ENCODE data around the gene KLHL30.

The KLHL30 gene

DNA sequence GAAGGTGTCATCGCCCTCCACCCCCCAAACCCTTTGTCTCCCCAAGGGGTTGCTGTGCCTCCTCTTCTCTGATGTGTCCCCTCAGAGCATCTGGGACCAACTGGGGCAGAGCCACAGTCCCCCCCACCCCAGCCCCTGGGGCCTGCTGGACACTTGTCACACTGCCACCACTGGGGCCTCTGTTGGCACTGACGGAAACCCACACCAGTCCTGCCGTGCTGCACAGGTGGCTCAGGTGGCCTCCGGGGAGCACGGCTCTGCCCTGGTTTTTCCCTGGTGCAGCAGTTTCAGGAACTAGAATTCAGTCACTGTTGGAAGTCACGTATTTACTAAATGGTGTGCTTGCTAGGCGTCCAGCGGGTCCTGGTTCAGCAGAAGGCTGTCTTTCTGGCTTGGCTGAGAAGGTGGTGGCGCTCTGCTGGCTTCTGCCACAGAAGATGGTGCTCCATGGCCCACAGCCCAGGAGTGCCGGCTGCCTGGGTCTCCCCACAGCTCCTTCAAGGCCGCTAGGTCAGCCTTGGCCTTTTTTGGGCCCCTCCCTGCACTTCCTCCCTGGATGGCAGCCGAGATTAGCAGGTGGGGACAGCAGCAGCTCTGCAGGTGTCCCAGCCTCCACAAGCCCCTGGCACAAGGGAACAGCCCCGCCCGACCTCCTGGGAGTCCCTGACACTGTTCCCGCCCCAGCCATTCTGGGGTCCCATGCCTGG lies 18.6 kb upstream of the KLHL30 start:
- DNase-seq: no peak

DNA sequence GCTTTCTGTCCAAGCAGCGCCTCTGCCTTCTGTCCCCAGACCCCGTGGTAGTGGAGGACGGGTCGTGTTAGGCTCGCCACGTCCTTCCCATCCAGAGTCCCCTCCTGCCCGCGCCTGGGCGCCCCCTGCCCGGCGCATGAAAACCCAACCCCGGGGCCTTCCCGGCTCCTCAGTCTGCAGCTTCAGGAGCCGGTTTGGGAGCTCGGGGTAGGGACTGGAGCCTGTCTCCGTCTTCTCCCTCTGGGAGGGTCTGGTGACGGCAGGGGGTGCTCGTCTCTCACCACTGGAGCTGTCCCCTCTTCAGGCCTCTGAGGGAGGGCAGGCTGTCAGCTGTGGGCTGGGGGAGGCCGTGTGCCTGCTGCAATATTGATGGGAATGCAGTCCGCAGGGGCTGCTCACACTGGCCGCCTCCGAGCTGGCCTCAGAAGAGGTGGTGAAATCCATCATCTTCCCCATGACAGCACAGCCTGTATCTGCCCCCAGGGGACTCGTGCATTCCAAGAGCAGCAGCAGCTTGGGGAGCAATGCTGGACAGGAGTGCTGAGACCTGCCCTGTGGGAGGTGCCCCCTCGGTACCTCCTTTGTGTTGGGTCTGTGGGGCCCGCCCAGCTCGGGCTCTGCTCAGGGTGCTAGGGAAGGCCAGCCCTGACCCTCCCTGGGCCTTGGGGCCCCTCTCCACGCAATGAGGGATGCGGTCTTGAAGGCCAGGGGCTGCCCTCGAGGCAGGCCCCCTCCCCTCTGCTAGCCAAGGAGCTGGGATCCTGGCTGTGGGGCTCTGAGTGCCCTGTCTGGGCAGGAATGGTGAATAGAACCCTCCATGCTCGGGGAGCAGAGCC lies 17.8 kb upstream of the KLHL30 start:
- DNase-seq: no peak

DNA sequence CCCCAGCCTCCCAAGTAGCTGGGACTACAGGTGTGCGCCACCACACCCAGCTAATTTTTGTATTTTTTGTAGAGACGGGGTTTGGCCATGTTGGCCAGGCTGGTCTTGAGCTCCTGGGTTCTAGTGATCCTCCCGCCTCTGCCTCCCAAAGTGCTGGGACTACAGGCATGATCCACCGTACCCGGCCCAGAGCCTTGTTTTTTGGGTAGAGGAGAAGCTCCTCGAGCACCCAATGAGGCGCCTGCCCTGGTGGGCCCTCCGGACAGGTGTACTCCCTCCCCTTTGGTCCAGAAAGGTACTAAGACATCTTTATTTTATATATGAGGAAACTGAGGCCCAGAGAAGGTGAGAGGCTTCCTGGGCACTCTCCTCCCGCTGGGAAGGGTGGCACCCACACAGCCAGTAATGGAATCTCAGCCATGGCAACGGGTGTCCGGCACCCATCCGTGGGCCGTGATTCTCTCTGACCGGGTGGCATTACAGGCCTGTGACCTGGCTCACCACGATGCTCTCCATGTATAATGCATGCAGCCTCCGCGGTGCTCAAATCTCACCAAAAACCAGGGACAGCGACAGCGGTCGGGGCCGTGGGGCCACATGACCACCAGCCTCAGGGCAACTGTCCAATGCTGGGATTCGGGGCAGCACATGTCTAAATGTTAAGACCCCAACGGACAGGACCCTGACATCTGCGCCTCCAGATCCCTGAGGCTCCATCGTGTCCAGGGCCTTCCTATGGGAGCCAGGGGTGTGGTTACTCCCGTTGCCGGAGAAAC lies 16.8 kb upstream of the KLHL30 start:
- no peak for DNase-seq

DNA sequence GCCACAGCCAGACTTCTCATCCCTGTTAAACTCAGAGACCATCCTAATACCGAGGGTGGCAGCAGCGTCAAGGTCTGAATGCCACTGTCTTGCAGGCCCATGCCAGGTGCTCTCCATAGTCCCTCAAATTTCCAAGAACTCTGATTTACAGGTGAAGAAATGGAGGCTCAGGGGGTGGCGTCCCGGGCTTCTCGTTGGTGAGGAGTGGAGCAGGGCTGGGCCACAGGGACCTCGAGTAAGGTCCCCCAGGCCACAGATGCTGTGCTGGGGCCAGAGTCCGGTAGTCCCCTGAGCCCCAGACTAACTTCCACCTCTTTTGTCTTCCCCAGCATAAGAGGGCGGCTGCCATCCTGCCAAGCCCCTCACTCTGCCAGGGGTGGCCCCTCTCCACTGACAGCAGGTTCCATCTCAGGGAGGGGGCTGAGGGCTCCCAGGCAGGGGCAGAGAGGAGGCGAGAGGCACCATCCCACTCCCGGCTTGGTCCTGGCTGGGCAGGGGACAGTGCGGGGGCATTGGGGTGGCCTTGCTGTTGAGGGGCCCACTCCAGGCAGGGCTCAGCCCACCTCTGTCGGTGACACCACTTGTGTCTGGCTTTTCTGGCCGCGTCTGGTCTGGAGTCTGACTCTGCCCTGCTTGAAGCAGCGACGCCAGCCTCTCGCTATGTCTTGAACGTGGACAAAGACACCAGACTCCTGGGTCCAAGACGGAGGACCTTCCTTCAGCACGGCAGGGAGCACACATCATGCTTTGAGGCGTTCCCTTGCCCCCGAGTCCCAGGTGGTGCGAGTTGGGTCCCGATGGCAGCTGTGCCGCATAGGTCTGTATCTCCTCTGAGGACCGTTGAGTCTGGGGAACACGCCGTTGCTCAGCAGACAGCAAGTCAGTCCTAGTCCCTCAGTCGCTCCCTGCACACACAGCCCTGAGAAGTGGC lies 15.9 kb upstream of the KLHL30 start:
- DNase-seq: no peak

DNA sequence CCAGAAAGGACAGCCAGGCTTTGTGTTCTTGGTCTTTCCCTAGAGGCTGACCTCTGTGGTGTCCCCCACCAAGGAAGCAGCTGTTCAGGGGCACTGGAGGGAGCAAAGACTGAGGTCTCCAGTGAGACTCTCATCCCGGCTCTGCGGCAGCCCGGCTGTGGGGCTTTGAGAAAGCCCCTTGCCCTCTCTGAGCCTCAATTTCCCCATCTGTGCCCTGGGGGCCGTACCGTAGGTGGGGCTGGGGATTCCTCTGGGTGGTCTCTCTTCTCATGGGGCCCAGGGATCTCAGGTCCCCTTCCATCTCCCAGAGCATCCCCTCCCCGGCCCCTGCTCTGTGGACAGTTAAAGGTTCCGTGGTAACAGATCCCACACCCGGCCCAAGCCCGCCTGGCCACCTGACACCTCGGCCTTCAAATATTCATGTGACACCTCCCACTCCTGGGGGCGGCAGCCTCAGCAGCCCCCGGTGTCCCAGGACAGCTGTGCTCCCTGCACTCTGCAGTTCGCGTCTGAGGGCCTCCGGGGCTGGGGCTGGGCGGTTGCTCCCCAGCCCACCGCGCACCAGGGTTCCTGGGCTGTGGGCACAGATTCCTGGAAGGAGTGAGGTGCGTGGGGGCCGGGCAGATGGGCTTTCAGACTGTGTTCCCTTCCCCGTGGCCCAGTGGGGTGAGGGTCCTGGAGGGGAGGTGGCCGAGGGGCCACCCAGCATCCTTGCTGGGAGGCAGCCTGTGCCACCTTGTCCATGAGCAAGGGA lies 15.1 kb upstream of the KLHL30 start:
- no peak for DNase-seq

DNA sequence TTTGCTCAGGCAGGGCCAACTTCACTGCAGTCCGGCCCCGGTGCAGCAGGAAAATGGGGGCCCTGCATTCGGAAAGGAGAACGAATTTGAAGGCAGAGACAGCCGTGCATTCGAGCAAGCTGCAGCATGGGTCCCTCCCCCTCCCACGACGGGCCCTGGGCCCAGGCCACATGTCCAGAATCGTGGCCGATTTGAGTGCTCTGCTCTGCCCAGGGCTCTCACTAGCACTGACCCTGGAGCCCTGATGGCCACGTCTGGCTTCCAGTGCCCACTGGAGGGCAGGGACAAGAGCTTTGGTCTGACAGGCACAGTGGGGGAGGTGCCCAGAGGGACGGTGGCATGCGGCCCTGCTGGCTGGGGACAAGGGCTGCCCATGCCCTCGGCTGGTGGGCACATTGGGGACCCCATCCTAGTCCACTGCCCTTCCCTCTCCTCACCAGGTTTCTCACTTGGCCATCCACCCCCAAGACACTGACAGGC lies 14.4 kb upstream of the KLHL30 start:
- DNase-seq: no peak

DNA sequence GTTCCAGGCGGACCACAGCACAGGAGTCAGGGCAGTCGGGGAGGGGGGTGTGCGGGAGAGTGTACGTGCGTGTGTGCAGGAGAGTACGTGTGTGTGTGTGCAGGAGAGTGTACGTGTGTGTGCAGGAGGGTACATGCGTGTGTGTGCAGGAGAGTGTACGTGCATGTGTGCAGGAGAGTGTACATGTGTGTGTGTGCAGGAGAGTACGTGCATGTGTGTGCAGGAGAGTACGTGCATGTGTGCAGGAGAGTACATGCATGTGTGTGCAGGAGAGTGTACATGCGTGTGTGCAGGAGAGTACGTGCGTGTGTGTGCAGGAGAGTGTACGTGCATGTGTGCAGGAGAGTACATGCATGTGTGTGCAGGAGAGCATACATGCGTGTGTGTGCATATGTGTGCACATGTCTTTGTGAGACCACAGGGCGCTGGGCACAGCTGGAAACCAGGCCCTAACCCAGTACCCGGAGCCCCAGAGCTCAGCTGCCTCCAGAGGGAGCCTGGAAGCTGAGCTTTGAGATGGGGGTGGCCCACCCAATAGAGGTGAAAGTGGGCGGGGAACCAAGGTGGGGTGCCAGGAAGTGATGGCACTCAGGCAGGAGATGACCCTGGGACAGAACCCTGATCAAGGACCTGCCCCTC lies 13.9 kb upstream of the KLHL30 start:
- no peak for DNase-seq

DNA sequence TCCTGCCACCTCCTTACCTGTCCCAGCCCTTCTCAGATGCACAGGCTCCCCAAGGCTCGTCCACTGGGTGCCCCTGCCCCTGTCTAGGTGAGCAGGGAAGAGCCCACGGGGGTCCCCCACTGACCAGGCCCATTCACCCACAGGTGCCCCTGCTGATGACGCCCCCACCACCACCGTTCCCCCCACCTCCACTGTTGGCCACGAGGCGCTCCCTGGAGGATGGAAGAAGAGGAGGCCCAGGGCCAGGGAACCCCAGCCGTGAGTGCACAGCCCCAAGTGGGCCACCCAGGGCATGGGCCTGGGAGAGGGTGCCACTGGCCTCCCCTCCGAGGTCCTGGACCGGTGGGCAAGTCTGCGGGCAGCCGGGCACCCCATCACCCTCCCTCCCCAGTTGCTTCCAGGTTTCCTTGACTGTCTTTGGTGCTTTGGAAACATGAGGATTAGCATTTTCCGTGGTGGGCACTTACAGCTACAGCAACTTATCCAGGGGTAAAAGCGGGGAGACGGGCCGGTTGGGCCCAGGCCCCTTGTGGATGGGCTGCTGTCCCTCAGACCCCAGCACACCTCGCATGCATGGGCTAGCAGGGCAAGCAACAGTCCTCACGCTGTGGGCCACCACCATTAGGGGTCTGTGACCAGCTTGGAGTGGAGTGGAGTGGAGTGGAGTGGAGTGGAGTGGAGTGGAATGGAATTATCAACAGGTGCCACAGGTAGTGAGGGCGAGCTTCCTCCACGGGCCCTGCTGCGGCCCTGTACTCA lies 13.2 kb upstream of the KLHL30 start:
- DNase-seq: no peak

DNA sequence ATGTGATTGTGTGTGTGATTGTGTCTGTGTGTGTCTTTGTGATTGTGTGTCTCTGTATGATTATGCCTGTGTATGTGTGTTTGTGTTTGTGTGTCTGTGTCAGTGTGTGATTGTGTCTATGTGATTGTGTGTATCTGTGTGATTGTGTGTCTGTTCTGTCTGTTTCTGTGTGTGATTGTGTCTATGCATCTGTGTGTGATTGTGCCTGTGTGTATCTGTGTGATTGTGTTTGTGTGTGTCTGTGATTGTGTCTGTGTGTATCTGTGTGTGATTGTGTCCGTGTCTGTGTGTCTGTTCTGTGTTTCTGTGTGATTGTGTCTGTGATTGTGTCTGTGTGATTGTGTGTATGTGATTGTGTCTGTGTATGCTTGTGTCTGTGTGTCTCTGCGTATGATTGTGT lies 12.1 kb upstream of the KLHL30 start:
- DNase-seq: no peak

DNA sequence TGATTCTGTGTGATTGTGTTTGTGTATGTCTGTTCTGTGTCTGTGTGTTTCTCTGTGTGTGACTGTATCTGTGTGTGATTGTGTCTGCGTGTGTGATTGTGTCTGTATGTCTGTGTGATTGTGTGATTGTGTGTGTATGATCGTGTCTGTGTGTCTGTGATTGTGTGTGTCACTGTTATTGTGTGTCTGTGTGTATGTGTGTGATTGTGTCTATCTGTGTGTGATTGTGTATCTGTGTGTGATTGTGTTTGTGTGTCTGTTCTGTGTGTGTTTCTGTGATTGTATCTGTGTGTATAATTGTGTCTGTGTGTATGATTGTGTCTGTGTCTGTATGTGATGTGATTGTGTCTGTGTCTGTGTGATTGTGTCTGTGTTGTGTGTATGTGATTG lies 11.7 kb upstream of the KLHL30 start:
- no peak for DNase-seq

DNA sequence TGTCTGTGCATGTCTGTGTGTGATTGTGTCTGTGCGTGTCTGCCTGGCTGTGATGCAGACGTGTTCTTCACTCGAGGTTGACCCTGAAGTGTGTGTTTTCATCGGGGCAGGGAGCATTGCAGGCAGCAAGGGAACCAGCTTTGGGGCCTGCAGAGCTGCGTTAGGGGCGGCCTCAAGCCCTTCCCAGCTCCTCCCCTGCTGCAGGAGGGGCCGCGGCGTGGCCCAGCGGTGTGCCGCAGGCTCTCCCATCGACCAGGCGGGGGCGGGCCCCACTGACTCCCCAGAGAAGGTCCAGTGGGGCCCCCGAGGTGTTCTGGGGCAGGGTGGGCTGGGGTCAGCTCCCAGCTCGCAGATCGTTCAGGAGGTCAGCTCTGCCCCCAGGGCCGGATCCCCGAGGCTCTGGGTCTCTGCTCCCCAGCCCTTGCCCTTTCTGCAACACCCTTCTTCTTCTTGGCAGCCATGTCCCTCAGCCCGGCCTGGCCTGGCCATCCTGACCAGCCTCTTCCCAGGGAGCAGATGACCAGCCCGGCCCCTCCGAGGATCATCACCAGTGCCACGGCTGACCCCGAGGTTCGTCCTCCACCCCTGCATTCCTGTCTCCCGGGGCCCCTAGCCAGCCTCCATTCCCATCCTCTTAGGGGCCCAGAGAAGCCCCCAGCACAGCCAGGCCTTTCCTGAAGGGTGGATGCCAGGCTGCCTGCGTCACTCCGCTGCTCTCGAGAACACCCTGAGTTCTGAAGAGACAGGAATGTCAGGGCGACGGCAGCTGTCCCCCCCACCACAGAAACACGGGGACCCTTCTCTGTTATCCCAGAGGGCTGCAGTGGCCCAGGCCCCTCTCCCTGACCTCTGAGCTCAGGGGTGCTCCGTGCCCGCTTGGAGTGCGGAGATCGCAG lies 11.1 kb upstream of the KLHL30 start:
- DNase-seq: no peak

DNA sequence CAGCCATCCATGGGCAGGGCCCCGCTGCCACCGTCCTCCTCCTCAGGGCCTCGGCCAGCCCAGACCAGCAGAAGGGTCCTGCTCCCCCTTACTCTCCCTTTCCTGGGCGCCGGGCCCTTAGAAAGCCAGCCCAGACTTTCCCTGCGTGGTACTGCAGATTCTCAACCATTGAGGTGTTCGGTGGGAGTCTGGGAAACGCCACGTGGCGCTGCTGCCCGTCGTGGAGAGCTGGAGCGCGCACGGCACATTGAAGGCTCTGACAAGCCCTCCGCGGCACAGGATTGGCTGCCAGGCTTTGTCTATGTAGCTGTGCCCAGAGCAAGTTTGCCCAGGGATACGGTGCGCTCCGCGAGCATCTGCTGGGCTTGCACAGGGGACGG lies 10.4 kb upstream of the KLHL30 start:
- DNase-seq: no peak

DNA sequence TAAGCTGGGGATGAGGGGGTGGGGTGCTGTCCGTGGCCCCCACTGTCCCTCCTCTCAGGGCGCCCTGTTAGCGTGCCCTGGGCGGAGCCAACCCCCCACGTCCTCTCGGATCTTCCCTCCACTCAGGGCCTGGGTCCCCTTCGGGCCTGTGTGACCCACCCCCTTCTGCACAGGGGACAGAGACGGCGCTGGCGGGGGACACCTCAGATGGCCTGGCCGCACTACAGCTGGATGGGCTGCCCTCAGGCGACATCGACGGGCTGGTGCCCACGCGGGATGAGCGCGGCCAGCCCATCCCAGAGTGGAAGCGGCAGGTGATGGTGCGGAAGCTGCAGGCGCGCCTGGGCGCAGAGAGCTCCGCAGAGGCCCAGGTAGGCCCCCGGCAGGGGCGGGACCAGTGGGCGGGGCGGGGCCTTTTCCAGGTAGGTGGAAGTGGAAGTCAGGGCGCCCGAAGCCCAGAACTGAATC lies 9.9 kb upstream of the KLHL30 start:
- DNase-seq: no peak

DNA sequence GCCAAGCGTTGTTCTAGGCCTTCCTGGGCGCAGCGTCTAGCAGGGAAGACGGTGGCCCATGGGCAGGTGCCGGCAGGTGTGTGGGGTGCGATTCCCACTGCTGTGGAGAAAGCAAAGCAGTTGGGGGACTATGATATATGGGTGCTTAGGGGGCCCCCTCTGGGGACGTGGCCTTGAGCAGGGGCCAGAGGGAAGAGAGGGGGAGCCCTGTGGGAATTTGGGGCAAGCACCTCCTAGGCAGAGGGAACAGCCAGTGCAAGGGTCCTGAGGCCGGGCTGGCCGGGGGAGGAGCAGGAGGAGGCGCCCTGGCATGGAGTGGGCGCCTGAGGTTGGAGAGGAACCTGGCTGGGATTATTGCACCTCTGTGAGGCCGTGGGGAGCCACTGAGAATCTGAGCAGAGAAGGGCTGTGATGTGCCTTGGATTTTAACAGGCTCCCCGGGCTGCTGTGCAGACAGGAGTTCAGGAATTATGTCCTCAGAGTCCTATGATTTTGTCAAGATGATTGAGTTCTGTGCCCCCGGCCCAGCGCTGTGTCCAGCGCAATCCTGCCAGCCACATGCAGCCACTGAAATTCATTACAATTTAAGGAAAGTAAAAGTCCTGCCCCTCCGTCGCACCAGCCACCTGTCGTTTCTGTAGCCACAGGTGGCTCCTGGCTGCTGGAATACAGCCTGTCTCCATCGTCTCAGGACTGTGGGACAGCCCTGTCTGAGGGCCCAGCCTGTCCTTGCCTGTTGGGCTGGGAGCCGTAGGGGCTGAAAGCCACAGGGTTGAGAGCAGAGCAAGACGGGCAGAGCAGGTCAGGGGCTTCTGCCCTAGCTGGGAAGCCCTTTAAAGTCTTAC lies 9.1 kb upstream of the KLHL30 start:
- DNase-seq: no peak

DNA sequence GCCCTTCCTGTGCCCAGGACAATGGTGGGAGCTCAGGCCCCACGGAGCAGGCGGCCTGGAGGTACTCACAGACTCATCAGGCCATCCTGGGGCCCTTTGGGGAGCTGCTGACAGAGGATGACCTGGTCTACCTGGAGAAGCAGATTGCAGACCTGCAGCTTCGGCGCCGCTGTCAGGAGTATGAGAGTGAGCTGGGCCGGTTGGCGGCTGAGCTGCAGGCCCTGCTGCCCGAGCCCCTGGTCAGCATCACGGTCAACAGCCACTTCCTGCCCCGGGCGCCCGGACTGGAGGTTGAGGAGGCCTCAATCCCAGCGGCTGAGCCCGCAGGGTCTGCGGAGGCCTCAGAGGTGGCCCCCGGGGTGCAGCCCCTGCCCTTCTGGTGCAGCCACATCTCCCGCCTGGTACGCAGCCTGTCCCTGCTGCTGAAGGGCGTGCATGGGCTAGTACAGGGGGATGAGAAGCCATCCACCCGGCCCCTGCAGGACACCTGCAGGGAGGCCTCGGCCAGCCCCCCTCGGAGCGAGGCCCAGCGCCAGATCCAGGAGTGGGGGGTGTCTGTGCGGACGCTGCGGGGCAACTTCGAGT lies 8.3 kb upstream of the KLHL30 start:
- no peak for DNase-seq

DNA sequence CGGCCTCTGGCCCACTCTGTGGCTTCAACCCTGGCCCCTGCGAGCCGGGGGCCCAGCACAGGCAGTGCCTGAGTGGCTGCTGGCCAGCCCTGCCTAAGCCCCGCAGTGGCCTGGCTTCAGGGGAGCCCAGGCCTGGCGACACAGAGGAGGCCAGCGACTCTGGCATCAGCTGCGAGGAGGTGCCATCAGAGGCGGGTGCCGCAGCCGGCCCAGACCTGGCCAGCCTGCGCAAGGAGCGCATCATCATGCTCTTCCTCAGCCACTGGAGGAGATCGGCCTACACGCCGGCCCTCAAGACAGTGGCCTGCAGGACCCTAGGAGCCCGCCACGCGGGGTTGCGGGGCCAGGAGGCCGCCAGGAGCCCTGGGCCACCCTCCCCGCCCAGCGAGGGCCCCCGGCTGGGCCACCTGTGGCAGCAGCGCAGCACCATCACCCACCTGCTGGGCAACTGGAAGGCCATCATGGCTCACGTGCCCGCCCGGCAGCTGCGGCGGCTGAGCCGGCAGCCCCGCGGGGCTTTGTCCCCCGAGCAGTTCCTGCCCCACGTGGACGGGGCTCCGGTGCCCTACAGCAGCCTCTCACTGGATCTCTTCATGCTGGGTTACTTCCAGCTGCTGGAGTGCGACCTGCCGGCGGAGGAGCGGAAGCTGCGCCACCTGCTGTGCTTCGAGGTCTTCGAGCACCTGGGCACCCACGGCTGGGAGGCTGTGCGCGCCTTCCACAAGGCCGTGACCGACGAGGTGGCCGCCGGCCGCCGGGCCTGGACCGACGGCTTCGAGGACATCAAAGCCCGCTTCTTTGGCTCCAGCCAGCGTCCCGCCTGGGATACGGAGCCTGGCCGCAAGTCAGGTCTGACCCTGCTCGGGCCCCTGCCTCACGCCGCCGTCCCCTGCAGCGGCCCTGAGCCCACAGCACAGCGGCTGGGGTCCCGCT lies 7.5 kb upstream of the KLHL30 start:
- no peak for DNase-seq

All from NCI-H2081 treated with DMSO at 0.1 percent for 48 hours (cell line).